Right atrium auricular region (tissue), 2 donors: ENCODE data around the gene ARFGAP3. TPM values are rescaled to one million over a fixed set of nuclear protein-coding genes. Genes with fewer than 3 reads are reported as not detected.

Experiments used
- DNase-seq: peaks from one replicate; pipeline ENCODE4 v3.0.0-alpha.2; 2019; ENCODE audit warnings: low spot score
- H3K27ac ChIP-seq, 2 donors: fragments of 200-600 bp; sonication (generic); 1 replicate in 1 of 2; 2 replicates in 1 of 2; pipeline ENCODE4 v1.5.1; 2016 to 2019
- H3K27me3 ChIP-seq, 2 donors: fragments of 200-600 bp; sonication (generic); one replicate each; pipeline versions ENCODE4 v1.5.1 to v1.6.0; 2017 to 2019
- H3K36me3 ChIP-seq: fragments of 200-600 bp; sonication (generic); one replicate; pipeline ENCODE4 v1.5.1; 2016
- H3K4me1 ChIP-seq, 2 donors: fragments of 200-600 bp; sonication (generic); one replicate each; pipeline versions ENCODE4 v1.5.1 to v1.6.0; 2017 to 2019
- H3K4me3 ChIP-seq, 2 donors: fragments of 200-600 bp; sonication (generic); 1 replicate in 1 of 2; 2 replicates in 1 of 2; pipeline ENCODE4 v1.5.1; 2017 to 2019; ENCODE audit warnings: mild to moderate bottlenecking in 1 of 2, moderate library complexity in 1 of 2
- H3K9me3 ChIP-seq, 2 donors: fragments of 200-600 bp; sonication (generic); one replicate each; pipeline ENCODE4 v1.5.1; 2019
- CTCF ChIP-seq, 2 donors: fragments of 200-600 bp; sonication (generic); IDR thresholded peaks; one replicate each; pipeline ENCODE4 v1.5.1; 2019; ENCODE audit warnings: antibody characterized with exemption in 2 of 2
- total RNA-seq, 2 donors: library from RNA; depleted of rRNA; stranded (reverse); fragments of >200 nt; gene quantifications; one replicate each; pipeline ENCODE4 v1.1.0, GENCODE V29; 2016

Gene ARFGAP3
- total RNA-seq, 2 donors from 2014 or later, result 27.4 to 29.6 TPM

- Histone ChIP-seq H3K4me3 (no peak overlapping the region), H3K27me3 (no peaks in the 10 kb centered on the region), H3K36me3 (peaks cover 74% of the 10 kb centered on the region), H3K9me3 (no peaks in the 10 kb centered on the region), H3K4me1 (peaks cover 0 to 18% of the 10 kb centered on the region in 2 donors), H3K27ac (no peak overlapping the region)
- no peak for DNase-seq
- no peak for TF ChIP-seq CTCF (IDR thresholded peaks at IDR 0.05)
Measured at GRCh38 chr22:42883121-42883520, 26.0 kb upstream of the ARFGAP3 start.

- Histone ChIP-seq H3K27me3 (no peaks in the 10 kb centered on the region), H3K4me3 (no peak overlapping the region), H3K4me1 (peaks cover 0 to 19% of the 10 kb centered on the region in 2 donors), H3K36me3 (peaks cover 79% of the 10 kb centered on the region), H3K27ac (no peak overlapping the region), H3K9me3 (no peaks in the 10 kb centered on the region)
- DNase-seq, result no peak
- TF ChIP-seq CTCF (IDR thresholded peaks at IDR 0.05), result no peak
Measured at GRCh38 chr22:42881982-42882656, 25.0 kb upstream of the ARFGAP3 start.

GRCh38 chr22:42881298-42881697 is 24.2 kb upstream of the ARFGAP3 start:
- no peak for TF ChIP-seq CTCF (IDR thresholded peaks at IDR 0.05)
- Histone ChIP-seq H3K36me3 (peaks cover 84% of the 10 kb centered on the region), H3K27ac (no peak overlapping the region)

GRCh38 chr22:42880815-42881214 is 23.7 kb upstream of the ARFGAP3 start:
- no peak for DNase-seq
- Histone ChIP-seq H3K4me1 (peaks cover 0 to 20% of the 10 kb centered on the region in 2 donors), H3K27ac (no peak overlapping the region), H3K27me3 (no peaks in the 10 kb centered on the region), H3K36me3 (peaks cover 89% of the 10 kb centered on the region), H3K4me3 (no peak overlapping the region), H3K9me3 (no peaks in the 10 kb centered on the region)
- no peak for TF ChIP-seq CTCF (IDR thresholded peaks at IDR 0.05)

More at GRCh38 chr22:42881298-42881697, 24.2 kb upstream of the ARFGAP3 start:
- peaks cover 0 to 20% of the 10 kb centered on the region in 2 donors for H3K4me1 ChIP-seq
- no peaks in the 10 kb centered on the region for H3K27me3 ChIP-seq
- no peak for DNase-seq
- no peaks in the 10 kb centered on the region for H3K9me3 ChIP-seq
- H3K4me3 ChIP-seq, result no peak overlapping the region

GRCh38 chr22:42879371-42880021 is 22.4 kb upstream of the ARFGAP3 start:
- no peaks in the 10 kb centered on the region for H3K9me3 ChIP-seq
- TF ChIP-seq CTCF (IDR thresholded peaks at IDR 0.05), result no peak
- H3K27ac ChIP-seq, result no peak overlapping the region
- no peaks in the 10 kb centered on the region for H3K27me3 ChIP-seq
- H3K36me3 ChIP-seq, result peaks cover 97% of the 10 kb centered on the region
- peaks cover 0 to 20% of the 10 kb centered on the region in 2 donors for H3K4me1 ChIP-seq
- DNase-seq, result no peak
- no peak overlapping the region for H3K4me3 ChIP-seq
